ENCODE results near the gene KRTDAP. TPM values are rescaled to one million over a fixed set of nuclear protein-coding genes. Genes with fewer than 3 reads are reported as not detected.

KRTDAP gene, protein sequence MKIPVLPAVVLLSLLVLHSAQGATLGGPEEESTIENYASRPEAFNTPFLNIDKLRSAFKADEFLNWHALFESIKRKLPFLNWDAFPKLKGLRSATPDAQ
- not detected for total RNA-seq
- long read RNA-seq, result 0 reads

DNA sequence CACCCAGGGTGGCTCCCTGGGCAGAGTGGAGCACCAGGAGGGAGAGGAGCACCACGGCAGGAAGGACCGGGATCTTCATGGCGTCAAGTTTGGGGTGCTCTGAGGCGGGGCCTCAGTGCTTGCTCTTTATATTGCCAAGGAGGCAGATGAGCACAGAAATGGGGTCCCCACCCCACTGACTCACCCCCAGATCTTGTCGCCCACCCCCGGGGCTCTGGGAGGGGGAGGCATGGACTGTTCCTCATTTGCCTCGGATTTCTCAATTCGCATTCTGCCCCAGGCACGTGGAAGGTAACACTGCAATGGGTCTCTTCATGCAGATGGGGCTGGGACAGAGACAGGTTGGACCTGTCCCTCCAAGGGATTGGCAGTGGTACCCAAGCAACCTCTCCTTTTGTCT lies at the start of gene KRTDAP:
Gene KRTDAP (minus strand): TSS at position 101 of the 400 bp plus-strand sequence. CDS start 22 bp downstream, at position 79.
- H3K27ac ChIP-seq (replicated peaks), result no peak within 1 kb of the TSS
- peaks cover 4% of the 10 kb centered on the region for H3K4me1 ChIP-seq
- TF ChIP-seq, protein P1, sequence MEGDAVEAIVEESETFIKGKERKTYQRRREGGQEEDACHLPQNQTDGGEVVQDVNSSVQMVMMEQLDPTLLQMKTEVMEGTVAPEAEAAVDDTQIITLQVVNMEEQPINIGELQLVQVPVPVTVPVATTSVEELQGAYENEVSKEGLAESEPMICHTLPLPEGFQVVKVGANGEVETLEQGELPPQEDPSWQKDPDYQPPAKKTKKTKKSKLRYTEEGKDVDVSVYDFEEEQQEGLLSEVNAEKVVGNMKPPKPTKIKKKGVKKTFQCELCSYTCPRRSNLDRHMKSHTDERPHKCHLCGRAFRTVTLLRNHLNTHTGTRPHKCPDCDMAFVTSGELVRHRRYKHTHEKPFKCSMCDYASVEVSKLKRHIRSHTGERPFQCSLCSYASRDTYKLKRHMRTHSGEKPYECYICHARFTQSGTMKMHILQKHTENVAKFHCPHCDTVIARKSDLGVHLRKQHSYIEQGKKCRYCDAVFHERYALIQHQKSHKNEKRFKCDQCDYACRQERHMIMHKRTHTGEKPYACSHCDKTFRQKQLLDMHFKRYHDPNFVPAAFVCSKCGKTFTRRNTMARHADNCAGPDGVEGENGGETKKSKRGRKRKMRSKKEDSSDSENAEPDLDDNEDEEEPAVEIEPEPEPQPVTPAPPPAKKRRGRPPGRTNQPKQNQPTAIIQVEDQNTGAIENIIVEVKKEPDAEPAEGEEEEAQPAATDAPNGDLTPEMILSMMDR (IDR thresholded peaks at IDR 0.05; ENCODE audit: borderline replicate concordance), result no peak
- no peak for DNase-seq
- no peaks in the 10 kb centered on the region for H3K9me3 ChIP-seq (replicated peaks)
- H3K36me3 ChIP-seq, result no peaks in the 10 kb centered on the region
- peaks cover 45% of the 10 kb centered on the region for H3K27me3 ChIP-seq (ENCODE audit: low read depth)
- no peak within 1 kb of the TSS for H3K4me3 ChIP-seq
- intact Hi-C loops (cut with micrococcal nuclease), result loop anchor here (10.0 kb wide), 1 partner anchor 136 kb away; the partner anchor contains the start of gene FFAR3

DNA sequence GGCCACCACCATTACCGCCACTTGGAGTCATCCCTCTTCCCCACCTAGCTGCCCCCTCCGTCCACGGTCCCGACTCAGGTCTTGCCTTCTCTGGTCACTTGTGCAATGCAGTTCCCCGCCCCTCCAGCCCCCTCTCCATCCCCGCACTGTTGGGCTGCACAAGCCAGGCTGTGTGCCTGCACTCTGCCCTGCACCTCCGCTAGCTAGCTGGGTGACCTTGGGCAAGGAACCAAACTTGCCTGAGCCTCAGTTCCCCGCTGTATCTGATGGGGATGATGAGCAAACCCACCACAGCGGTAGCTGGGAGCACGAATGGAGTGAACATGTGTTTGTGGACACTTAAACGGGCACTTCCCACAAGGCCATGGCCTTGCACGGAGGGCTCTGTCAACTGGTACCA lies 49.6 kb upstream of the KRTDAP start:
- H3K4me1 ChIP-seq, result peaks cover 11% of the 10 kb centered on the region
- TF ChIP-seq, protein P1 (IDR thresholded peaks at IDR 0.05; ENCODE audit: borderline replicate concordance), result no peak
- H3K27ac ChIP-seq (replicated peaks), result no peak overlapping the region
- H3K27me3 ChIP-seq (ENCODE audit: low read depth), result peaks cover 5% of the 10 kb centered on the region
- no peaks in the 10 kb centered on the region for H3K9me3 ChIP-seq (replicated peaks)
- no peaks in the 10 kb centered on the region for H3K36me3 ChIP-seq
- no peak overlapping the region for H3K4me3 ChIP-seq
- no peak for DNase-seq
- intact Hi-C loops (cut with micrococcal nuclease), result no loop called here

DNA sequence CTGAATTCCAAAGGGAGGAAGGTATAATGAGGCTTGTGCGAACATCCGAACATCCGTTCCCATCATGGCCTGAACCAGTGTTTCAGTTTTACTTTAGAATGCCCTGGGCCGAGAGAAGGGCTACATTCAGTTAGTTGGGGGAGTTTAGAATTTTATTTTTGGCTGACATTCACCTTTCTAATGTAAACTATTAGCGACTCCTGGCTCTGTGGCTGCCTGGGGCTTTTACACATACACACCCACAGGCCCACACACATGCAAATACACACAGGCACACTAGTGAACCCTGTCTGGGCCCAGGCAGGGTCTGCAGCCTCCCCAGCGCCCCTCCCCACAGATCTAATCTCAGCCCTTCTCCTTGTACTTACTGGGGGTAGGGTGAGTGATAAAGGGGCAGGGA lies 49.0 kb upstream of the KRTDAP start:
- Histone ChIP-seq H3K9me3 (replicated peaks) (no peaks in the 10 kb centered on the region), H3K4me3 (no peak overlapping the region), H3K27me3 (ENCODE audit: low read depth) (peaks cover 11% of the 10 kb centered on the region), H3K27ac (replicated peaks) (no peak overlapping the region), H3K4me1 (peaks cover 5% of the 10 kb centered on the region), H3K36me3 (no peaks in the 10 kb centered on the region)
- TF ChIP-seq, protein P1 (IDR thresholded peaks at IDR 0.05; ENCODE audit: borderline replicate concordance), result no peak
- DNase-seq, result no peak
- intact Hi-C loops (cut with micrococcal nuclease), result no loop called here

DNA sequence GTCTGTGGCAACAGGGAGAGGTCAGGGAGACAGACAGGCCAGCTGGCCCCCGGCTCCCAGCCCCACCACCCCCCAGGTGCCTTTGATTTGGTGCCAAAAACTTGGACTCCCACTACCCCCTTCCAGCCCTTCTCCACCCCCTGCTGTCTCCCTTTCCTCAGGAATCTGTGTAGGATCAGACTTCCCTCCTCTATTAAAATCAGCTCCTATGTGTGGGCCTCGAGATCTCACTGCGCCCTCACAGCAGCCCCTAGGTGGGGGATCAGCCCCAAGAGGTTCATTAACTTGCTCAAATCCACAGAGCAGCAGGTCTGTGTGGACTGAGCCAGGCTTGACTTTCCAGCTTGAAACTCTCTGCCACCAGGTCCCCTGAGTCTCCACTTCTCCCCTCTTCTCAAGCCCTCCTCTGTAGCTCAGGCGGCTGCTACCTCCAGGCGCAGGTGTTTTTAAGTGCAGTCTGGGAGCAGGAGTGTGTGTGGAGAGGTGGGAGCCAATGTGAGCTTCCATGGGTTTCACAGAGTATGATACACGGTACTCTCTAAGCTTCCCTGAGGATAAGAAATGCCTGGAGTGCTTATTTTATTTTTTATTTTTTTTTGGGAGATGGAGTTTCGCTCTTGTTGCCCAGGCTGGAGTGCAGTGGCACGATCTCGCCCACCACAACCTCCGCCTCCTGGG lies 44.7 kb upstream of the KRTDAP start:
- Histone ChIP-seq H3K4me3 (no peak overlapping the region), H3K27me3 (ENCODE audit: low read depth) (peaks cover 55% of the 10 kb centered on the region), H3K36me3 (no peaks in the 10 kb centered on the region), H3K4me1 (peaks cover 10% of the 10 kb centered on the region), H3K27ac (replicated peaks) (no peak overlapping the region), H3K9me3 (replicated peaks) (no peaks in the 10 kb centered on the region)
- TF ChIP-seq, protein P1 (IDR thresholded peaks at IDR 0.05; ENCODE audit: borderline replicate concordance), result no peak
- DNase-seq, result no peak
- intact Hi-C loops (cut with micrococcal nuclease), result no loop called here

DNA sequence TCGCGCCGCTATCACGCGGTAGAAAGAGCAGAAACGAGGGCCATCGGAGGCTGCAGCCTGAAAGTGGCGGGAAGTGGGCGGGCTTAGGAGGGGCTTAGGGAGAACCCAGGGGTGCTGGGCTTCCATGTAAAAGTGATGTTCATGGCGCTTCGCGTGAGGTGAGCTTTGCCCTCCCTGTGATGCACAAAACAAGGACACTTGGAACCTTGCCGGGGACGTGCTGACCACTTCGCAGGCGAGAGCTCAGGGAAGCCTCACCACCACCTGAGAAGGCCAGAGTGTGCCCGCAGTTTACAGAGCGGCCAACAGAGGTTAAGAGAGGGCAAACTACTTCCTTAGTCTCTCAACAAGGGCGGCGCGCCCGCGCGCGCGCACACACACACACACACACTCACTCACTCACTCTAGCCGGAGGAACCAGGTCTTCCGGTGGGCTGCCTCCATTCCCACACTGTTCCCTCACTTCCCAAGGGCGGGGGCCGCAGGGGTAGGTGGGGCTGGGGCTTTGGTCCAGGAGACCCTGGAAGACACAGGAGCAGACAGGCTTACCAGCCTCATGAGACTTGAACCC lies 43.6 kb upstream of the KRTDAP start:
- Histone ChIP-seq H3K27me3 (ENCODE audit: low read depth) (peaks cover 65% of the 10 kb centered on the region), H3K4me3 (no peak overlapping the region), H3K36me3 (no peaks in the 10 kb centered on the region), H3K27ac (replicated peaks) (no peak overlapping the region), H3K9me3 (replicated peaks) (no peaks in the 10 kb centered on the region), H3K4me1 (peaks cover 10% of the 10 kb centered on the region)
- intact Hi-C loops (cut with micrococcal nuclease), result no loop called here
- no peak for DNase-seq
- TF ChIP-seq, protein P1 (IDR thresholded peaks at IDR 0.05; ENCODE audit: borderline replicate concordance), result no peak

Measured in left ventricle myocardium inferior (tissue), 1 donor.